AG09319 (cell line): Measurements from ENCODE around the gene OR52B2.

Source experiments
- DNase-seq: peaks from one replicate; pipeline ENCODE4 v3.0.0-alpha.2; 2010; ENCODE audit warnings: low read depth; ENCODE audit errors: extremely low read depth
- CTCF ChIP-seq: IDR thresholded peaks from 2 replicates; pipeline ENCODE4 v1.5.1; 2011; ENCODE audit warnings: low read depth, mild to moderate bottlenecking, inconsistent platforms, low read length, moderate library complexity

Gene OR52B2

GRCh38 chr11:6199174-6199810, 29.2 kb upstream of the OR52B2 start, which contains the start of gene OR52W1:
OR52W1 (plus strand) TSS chr11:6199224; CDS start chr11:6199224, 0 bp downstream.
- DNase-seq, result no peak
- TF ChIP-seq CTCF, result no peak

- DNase-seq, result no peak
- no peak for TF ChIP-seq CTCF
These were observed 27.5 kb upstream of the OR52B2 start for GRCh38 chr11:6197466-6198200.

- DNase-seq, result no peak
- no peak for TF ChIP-seq CTCF
These were observed 26.3 kb upstream of the OR52B2 start for GRCh38 chr11:6196396-6196795.

GRCh38 chr11:6194065-6194581, 24.0 kb upstream of the OR52B2 start:
- no peak for DNase-seq
- no peak for TF ChIP-seq CTCF

- TF ChIP-seq CTCF, result no peak
- DNase-seq, result no peak
These were observed 21.6 kb upstream of the OR52B2 start for GRCh38 chr11:6191742-6192141.

- TF ChIP-seq CTCF, result no peak
- no peak for DNase-seq
These were observed 5.3 kb upstream of the OR52B2 start for GRCh38 chr11:6175440-6175839.
